ENCODE results near the gene GPATCH8. TPM values are rescaled to one million over a fixed set of nuclear protein-coding genes. Genes with fewer than 3 reads are reported as not detected.

The GPATCH8 gene
- total RNA-seq, 1 donor from 2014 or later = 16.6 TPM

GRCh38 chr17:44382917-44383316 lies 120.3 kb downstream of the GPATCH8 start:
- DNase-seq = no peak
- intact Hi-C loops (cut with micrococcal nuclease) = no loop called here
- Histone ChIP-seq H3K4me1 (peaks cover 21% of the 10 kb centered on the region), H3K4me3 (no peak overlapping the region), H3K27me3 (ENCODE audit: low read depth) (peaks cover 41% of the 10 kb centered on the region), H3K36me3 (no peaks in the 10 kb centered on the region), H3K9me3 (replicated peaks) (no peaks in the 10 kb centered on the region), H3K27ac (replicated peaks) (no peak overlapping the region)
- no peak for TF ChIP-seq CTCF (IDR thresholded peaks at IDR 0.05; ENCODE audit: borderline replicate concordance)

- H3K36me3 ChIP-seq = no peaks in the 10 kb centered on the region
- H3K4me3 ChIP-seq = no peak overlapping the region
- TF ChIP-seq CTCF (IDR thresholded peaks at IDR 0.05; ENCODE audit: borderline replicate concordance) = no peak
- intact Hi-C loops (cut with micrococcal nuclease) = no loop called here
- peaks cover 41% of the 10 kb centered on the region for H3K27me3 ChIP-seq (ENCODE audit: low read depth)
- H3K4me1 ChIP-seq = peaks cover 22% of the 10 kb centered on the region
- no peak overlapping the region for H3K27ac ChIP-seq (replicated peaks)
- H3K9me3 ChIP-seq (replicated peaks) = no peaks in the 10 kb centered on the region
- no peak for DNase-seq
Observed at GRCh38 chr17:44381810-44382305, 121.3 kb downstream of the GPATCH8 start.

- TF ChIP-seq CTCF (IDR thresholded peaks at IDR 0.05; ENCODE audit: borderline replicate concordance) = no peak
- intact Hi-C loops (cut with micrococcal nuclease) = no loop called here
- no peaks in the 10 kb centered on the region for H3K9me3 ChIP-seq (replicated peaks)
Observed at GRCh38 chr17:44380767-44381166, 122.4 kb downstream of the GPATCH8 start.

GRCh38 chr17:44379887-44380286 lies 123.3 kb downstream of the GPATCH8 start:
- no peak for DNase-seq
- peaks cover 32% of the 10 kb centered on the region for H3K27me3 ChIP-seq (ENCODE audit: low read depth)
- peaks cover 20% of the 10 kb centered on the region for H3K4me1 ChIP-seq
- no peak overlapping the region for H3K4me3 ChIP-seq
- TF ChIP-seq CTCF (IDR thresholded peaks at IDR 0.05; ENCODE audit: borderline replicate concordance) = no peak
- H3K9me3 ChIP-seq (replicated peaks) = no peaks in the 10 kb centered on the region
- intact Hi-C loops (cut with micrococcal nuclease) = no loop called here
- no peaks in the 10 kb centered on the region for H3K36me3 ChIP-seq
- no peak overlapping the region for H3K27ac ChIP-seq (replicated peaks)

More at GRCh38 chr17:44380767-44381166, 122.4 kb downstream of the GPATCH8 start:
- no peak for DNase-seq
- H3K27ac ChIP-seq (replicated peaks) = no peak overlapping the region
- H3K4me1 ChIP-seq = peaks cover 28% of the 10 kb centered on the region
- no peaks in the 10 kb centered on the region for H3K36me3 ChIP-seq
- peaks cover 38% of the 10 kb centered on the region for H3K27me3 ChIP-seq (ENCODE audit: low read depth)
- H3K4me3 ChIP-seq = no peak overlapping the region

GRCh38 chr17:44378171-44378705 lies 125.0 kb downstream of the GPATCH8 start:
- intact Hi-C loops (cut with micrococcal nuclease) = no loop called here
- TF ChIP-seq CTCF (IDR thresholded peaks at IDR 0.05; ENCODE audit: borderline replicate concordance) = no peak
- peaks cover 16% of the 10 kb centered on the region for H3K27me3 ChIP-seq (ENCODE audit: low read depth)
- H3K36me3 ChIP-seq = no peaks in the 10 kb centered on the region
- H3K4me1 ChIP-seq = peaks cover 13% of the 10 kb centered on the region
- no peak overlapping the region for H3K4me3 ChIP-seq
- no peak overlapping the region for H3K27ac ChIP-seq (replicated peaks)
- DNase-seq = no peak
- no peaks in the 10 kb centered on the region for H3K9me3 ChIP-seq (replicated peaks)

Data from left ventricle myocardium inferior (tissue), 1 donor.